Duodenal mucosa (tissue), 2 donors: Measurements from ENCODE around the gene SH2D7.
A peak's percentile ranks its signal among the peaks of the same experiment; 100 is the strongest.

Experiments used
- H3K27ac ChIP-seq: one replicate; pipeline ENCODE4 v1.7.0; 2013; ENCODE audit warnings: low read depth, low read length
- H3K27me3 ChIP-seq, 2 donors: one replicate each; pipeline ENCODE4 v1.7.0; 2013; ENCODE audit warnings: low read length in 2 of 2, control low read depth in 1 of 2; ENCODE audit not compliant: insufficient read depth in 2 of 2, control insufficient read depth in 1 of 2
- H3K36me3 ChIP-seq, 2 donors: one replicate each; pipeline ENCODE4 v1.7.0; 2013; ENCODE audit warnings: low read length in 2 of 2, control low read depth in 1 of 2; ENCODE audit not compliant: insufficient read depth in 2 of 2, control insufficient read depth in 1 of 2
- H3K4me1 ChIP-seq, 2 donors: one replicate each; pipeline ENCODE4 v1.7.0; 2013; ENCODE audit warnings: low read length in 2 of 2, control low read depth in 1 of 2; ENCODE audit not compliant: insufficient read depth in 2 of 2, control insufficient read depth in 1 of 2
- H3K4me3 ChIP-seq, 2 donors: one replicate each; pipeline ENCODE4 v1.7.0; 2013; ENCODE audit warnings: low read length in 2 of 2, low read depth in 1 of 2
- H3K9ac ChIP-seq, 2 donors: one replicate each; pipeline ENCODE4 v1.7.0; 2013; ENCODE audit warnings: low read length in 2 of 2, low read depth in 1 of 2
- H3K9me3 ChIP-seq, 2 donors: one replicate each; pipeline ENCODE4 v1.7.0; 2013; ENCODE audit warnings: low read length in 2 of 2, control low read depth in 1 of 2; ENCODE audit not compliant: control insufficient read depth in 1 of 2

SH2D7 gene

DNA sequence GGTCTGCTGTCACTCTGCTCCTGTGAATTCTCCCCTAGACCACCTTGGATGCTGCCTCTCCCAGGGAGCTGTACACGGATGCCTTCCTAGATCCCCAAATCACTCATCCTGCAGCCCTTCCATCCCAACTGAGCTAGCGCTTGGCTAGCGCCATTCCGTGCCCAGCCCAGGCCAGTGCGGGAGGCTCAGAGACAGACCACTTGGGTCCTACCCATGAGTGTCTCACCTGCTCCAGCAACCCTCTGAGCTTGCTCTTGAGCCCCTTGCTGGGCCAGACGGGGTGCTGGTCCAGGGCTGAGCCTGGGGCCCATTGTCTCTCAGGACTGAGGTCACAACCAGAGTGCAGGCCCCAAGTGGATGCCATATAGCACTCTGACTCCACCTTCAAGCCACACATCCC, 17.7 kb downstream of the SH2D7 start:
- Histone ChIP-seq H3K27ac (no peak overlapping the region), H3K9me3 (no peaks in the 10 kb centered on the region), H3K27me3 (no peaks in the 10 kb centered on the region), H3K4me1 (peaks cover 10% of the 10 kb centered on the region in 2 donors), H3K9ac (no peak overlapping the region), H3K4me3 (no peak overlapping the region), H3K36me3 (no peaks in the 10 kb centered on the region)

DNA sequence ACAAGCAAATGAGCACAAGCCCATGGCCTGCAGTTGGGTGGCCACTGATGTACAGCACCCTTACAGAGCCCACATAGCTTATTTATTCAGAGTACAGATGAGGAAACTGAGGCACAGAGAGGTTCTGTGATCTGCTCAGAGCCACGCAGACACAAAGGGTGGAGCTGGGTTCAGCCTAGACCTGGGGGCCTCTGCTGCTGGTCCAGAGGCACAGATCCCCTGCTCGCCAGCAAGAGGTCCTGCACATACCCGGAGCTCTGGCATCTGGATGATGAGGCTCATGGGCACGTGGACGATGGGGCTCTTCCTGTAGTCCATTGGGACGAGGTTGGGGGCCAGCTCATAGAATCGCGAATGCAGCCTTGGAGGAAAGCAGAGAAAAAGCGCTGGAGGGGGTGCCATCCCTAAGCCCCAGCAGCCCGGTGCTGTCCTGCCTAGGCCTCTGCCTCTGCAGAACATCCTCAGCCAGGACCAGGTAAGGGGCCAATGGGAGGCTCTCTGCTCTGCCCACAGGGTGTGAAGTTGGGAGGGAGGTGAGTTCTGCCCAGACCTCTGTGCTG, 18.6 kb downstream of the SH2D7 start:
- peaks cover under 1 to 3% of the 10 kb centered on the region in 2 donors for H3K4me1 ChIP-seq
- no peaks in the 10 kb centered on the region for H3K36me3 ChIP-seq
- H3K27ac ChIP-seq = no peak overlapping the region
- no peak overlapping the region for H3K9ac ChIP-seq
- H3K27me3 ChIP-seq = no peaks in the 10 kb centered on the region
- no peak overlapping the region for H3K4me3 ChIP-seq
- no peaks in the 10 kb centered on the region for H3K9me3 ChIP-seq

DNA sequence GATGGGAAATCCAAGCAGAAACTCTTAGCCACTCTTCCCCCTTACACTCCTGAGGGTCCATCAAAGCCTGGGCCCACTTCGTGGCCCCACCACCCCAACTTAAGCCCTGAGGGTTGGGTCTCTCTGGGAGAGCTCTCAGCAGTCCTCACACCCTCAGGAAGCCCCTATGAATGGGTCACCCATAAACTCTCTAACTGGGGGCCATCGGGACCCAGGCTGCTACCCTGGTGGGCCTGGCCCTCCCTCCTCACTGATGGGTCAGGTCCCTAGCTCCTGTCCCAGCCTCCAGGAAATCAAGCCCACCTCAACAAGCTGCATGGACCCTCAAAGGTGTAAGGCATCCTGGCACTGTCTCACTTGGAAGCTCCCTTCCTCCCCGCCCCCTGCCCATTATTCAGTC, 19.4 kb downstream of the SH2D7 start:
- no peak overlapping the region for H3K27ac ChIP-seq
- H3K4me3 ChIP-seq = no peak overlapping the region
- H3K27me3 ChIP-seq = no peaks in the 10 kb centered on the region
- no peak overlapping the region for H3K9ac ChIP-seq
- no peaks in the 10 kb centered on the region for H3K4me1 ChIP-seq
- no peaks in the 10 kb centered on the region for H3K36me3 ChIP-seq
- no peaks in the 10 kb centered on the region for H3K9me3 ChIP-seq

GRCh38 chr15:78112551-78112950, 20.2 kb downstream of the SH2D7 start:
- no peak overlapping the region for H3K9ac ChIP-seq
- H3K27me3 ChIP-seq = no peaks in the 10 kb centered on the region
- no peaks in the 10 kb centered on the region for H3K9me3 ChIP-seq
- no peak overlapping the region for H3K4me3 ChIP-seq
- H3K4me1 ChIP-seq = no peaks in the 10 kb centered on the region
- no peak overlapping the region for H3K27ac ChIP-seq
- H3K36me3 ChIP-seq = no peaks in the 10 kb centered on the region

DNA sequence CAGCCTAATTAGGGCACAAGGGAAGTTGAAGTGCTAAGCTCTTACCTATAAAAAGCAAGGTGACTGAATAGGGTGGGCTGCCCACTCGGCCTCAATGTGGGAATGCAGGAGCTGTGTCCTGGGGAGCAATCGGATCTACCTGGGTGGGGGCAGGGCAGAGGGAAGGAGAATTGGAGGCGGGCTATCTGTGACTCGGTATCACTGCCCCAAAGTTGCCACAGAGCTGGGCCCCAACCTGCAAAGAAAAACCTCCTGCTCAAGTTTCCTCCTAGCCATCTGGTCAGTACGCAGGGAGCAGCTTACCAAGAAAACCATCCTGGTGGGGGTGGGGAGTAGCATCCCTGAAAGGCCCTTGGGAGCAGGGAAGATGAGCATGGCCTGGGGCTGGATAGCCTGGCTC, 28.2 kb downstream of the SH2D7 start:
- H3K9me3 ChIP-seq = no peaks in the 10 kb centered on the region
- no peak overlapping the region for H3K4me3 ChIP-seq
- no peaks in the 10 kb centered on the region for H3K4me1 ChIP-seq
- no peaks in the 10 kb centered on the region for H3K27me3 ChIP-seq
- H3K9ac ChIP-seq = no peak overlapping the region
- H3K36me3 ChIP-seq = no peaks in the 10 kb centered on the region
- H3K27ac ChIP-seq = no peak overlapping the region

DNA sequence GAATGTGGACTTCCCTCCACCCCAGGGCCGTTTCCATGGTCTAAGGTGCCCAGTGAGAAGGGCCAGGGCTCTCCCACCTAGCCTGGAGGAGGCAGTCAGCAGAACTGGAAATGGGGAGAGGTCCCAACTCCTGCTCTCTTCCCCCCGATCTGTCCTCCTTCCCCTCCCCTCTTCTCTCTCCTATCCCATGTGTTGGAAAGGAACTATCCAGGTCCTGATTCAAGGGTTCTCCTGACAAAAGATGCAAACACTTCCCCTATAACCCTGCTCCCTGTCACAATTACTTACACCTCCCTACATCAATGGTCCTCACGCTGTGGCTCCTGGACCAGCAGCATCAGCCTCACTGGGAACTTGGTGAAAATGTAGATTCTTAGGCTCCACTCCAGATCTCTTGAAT, 32.9 kb downstream of the SH2D7 start:
- no peak overlapping the region for H3K9ac ChIP-seq
- H3K4me1 ChIP-seq = peaks cover 14 to 25% of the 10 kb centered on the region in 2 donors
- H3K27ac ChIP-seq = no peak overlapping the region
- H3K4me3 ChIP-seq = no peak overlapping the region
- H3K9me3 ChIP-seq = no peaks in the 10 kb centered on the region
- H3K27me3 ChIP-seq = no peaks in the 10 kb centered on the region
- no peaks in the 10 kb centered on the region for H3K36me3 ChIP-seq

DNA sequence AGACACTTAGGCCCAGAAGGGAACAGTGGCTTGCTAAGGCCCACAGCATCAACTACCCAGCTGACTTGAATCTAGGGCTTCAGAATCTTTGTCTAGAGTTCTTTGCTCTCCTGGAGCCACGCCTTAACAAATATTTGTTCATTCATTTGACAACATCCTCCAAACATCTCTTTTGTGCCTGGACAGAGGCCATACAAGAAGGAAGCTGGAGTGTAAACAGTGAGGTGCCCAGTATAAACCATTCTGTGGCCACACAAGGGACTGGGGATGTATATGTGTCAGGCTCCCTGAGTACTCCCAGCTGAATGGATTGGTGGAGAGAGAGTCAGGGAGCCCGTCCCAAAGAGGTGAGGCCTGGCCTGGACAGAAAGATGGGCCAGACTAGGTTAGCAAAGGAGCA, 35.5 kb downstream of the SH2D7 start:
- peaks cover 26 to 38% of the 10 kb centered on the region in 2 donors for H3K4me1 ChIP-seq
- H3K27ac ChIP-seq = no peak overlapping the region
- H3K4me3 ChIP-seq = no peak overlapping the region
- H3K36me3 ChIP-seq = no peaks in the 10 kb centered on the region
- no peaks in the 10 kb centered on the region for H3K9me3 ChIP-seq
- no peaks in the 10 kb centered on the region for H3K27me3 ChIP-seq
- H3K9ac ChIP-seq = no peak overlapping the region

- Histone ChIP-seq H3K9me3 (no peaks in the 10 kb centered on the region), H3K4me1 (peaks cover 34 to 41% of the 10 kb centered on the region in 2 donors), H3K9ac (no peak overlapping the region), H3K4me3 (no peak overlapping the region), H3K27ac (no peak overlapping the region), H3K36me3 (no peaks in the 10 kb centered on the region), H3K27me3 (no peaks in the 10 kb centered on the region)
Measured at GRCh38 chr15:78129077-78129750, 36.9 kb downstream of the SH2D7 start.

- H3K4me3 ChIP-seq = no peak overlapping the region
- H3K4me1 ChIP-seq = peaks cover 34 to 41% of the 10 kb centered on the region in 2 donors
- no peaks in the 10 kb centered on the region for H3K9me3 ChIP-seq
- no peaks in the 10 kb centered on the region for H3K36me3 ChIP-seq
- H3K27me3 ChIP-seq = no peaks in the 10 kb centered on the region
- no peak overlapping the region for H3K9ac ChIP-seq
- H3K27ac ChIP-seq = no peak overlapping the region
Measured at GRCh38 chr15:78129751-78130287, 37.5 kb downstream of the SH2D7 start.

- H3K9me3 ChIP-seq = no peaks in the 10 kb centered on the region
- H3K9ac ChIP-seq = peak overlapping the region in 1 of 2 donors; percentile 35
- H3K36me3 ChIP-seq = no peaks in the 10 kb centered on the region
- no peak overlapping the region for H3K27ac ChIP-seq
- H3K4me3 ChIP-seq = peak overlapping the region; percentile 55 to 82
- H3K27me3 ChIP-seq = no peaks in the 10 kb centered on the region
- H3K4me1 ChIP-seq = peaks cover 34 to 41% of the 10 kb centered on the region in 2 donors
Measured at GRCh38 chr15:78130466-78131294, 38.3 kb downstream of the SH2D7 start.
